Skeletal muscle tissue (tissue), 4 donors: ENCODE measurements around the gene ERC1. TPM values are rescaled to one million over a fixed set of nuclear protein-coding genes. Genes with fewer than 3 reads are reported as not detected.
"Not testable (repeated sequence)": the region's sequence is repeated elsewhere in the genome, so short reads cannot be mapped to it uniquely, and the experiment has no call there.

Experiments used
- H3K27ac ChIP-seq: one replicate; pipeline ENCODE4 v1.7.0; 2013; ENCODE audit warnings: mild to moderate bottlenecking, low read depth, low read length, inconsistent platforms
- H3K27me3 ChIP-seq, 3 donors: one replicate each; pipeline ENCODE4 v1.7.0; 2013; ENCODE audit warnings: low read length in 3 of 3; ENCODE audit not compliant: control insufficient read depth in 3 of 3, insufficient read depth in 3 of 3
- H3K36me3 ChIP-seq, 3 donors: one replicate each; pipeline ENCODE4 v1.7.0; 2013; ENCODE audit warnings: low read length in 3 of 3; ENCODE audit not compliant: control insufficient read depth in 3 of 3, insufficient read depth in 3 of 3
- H3K4me1 ChIP-seq, 3 donors: one replicate each; pipeline ENCODE4 v1.7.0; 2013; ENCODE audit warnings: low read length in 3 of 3, mild to moderate bottlenecking in 3 of 3; ENCODE audit not compliant: control insufficient read depth in 3 of 3, insufficient read depth in 3 of 3
- H3K4me3 ChIP-seq, 3 donors: one replicate each; pipeline ENCODE4 v1.7.0; 2013; ENCODE audit warnings: low read length in 3 of 3
- H3K9ac ChIP-seq, 3 donors: one replicate each; pipeline ENCODE4 v1.7.0; 2013; ENCODE audit warnings: low read length in 3 of 3, mild to moderate bottlenecking in 3 of 3, moderate library complexity in 2 of 3, low read depth in 1 of 3
- H3K9me3 ChIP-seq, 3 donors: one replicate each; pipeline ENCODE4 v1.7.0; 2013; ENCODE audit warnings: low read length in 3 of 3; ENCODE audit not compliant: control insufficient read depth in 3 of 3
- total RNA-seq: library from RNA; depleted of rRNA; stranded (reverse); fragments of >200 nt; gene quantifications from one replicate; pipeline ENCODE4 v1.2.3, GENCODE V29; 2014
- donor health status: Osteomylitis.

ERC1 gene
- total RNA-seq, 1 donor from 2014 or later = 56.9 TPM

DNA sequence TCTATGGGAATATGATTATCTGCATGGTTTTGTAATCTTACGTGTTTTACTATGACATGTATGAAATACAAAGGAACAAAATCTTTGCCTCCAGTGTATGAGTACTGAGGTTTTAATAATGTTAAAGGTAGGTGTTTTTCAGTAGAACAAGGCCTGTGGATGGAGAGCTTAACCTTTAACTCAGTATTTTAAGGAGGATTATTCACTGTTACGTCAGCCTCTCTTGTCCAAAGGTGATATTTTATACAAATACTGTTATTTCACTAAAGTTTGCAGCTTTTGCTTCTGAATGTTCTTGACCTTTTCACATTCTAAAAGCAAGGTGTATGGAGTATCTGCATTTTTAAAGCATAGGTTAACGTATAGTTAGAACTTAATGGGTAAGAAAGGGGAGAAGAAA is 195.3 kb downstream of the ERC1 start:
- Histone ChIP-seq H3K4me3 (no peak overlapping the region), H3K27ac (no peak overlapping the region), H3K9ac (no peak overlapping the region), H3K9me3 (no peaks in the 10 kb centered on the region), H3K27me3 (no peaks in the 10 kb centered on the region), H3K36me3 (peaks cover 0 to 5% (median 4%) of the 10 kb centered on the region in 3 donors), H3K4me1 (no peaks in the 10 kb centered on the region)

DNA sequence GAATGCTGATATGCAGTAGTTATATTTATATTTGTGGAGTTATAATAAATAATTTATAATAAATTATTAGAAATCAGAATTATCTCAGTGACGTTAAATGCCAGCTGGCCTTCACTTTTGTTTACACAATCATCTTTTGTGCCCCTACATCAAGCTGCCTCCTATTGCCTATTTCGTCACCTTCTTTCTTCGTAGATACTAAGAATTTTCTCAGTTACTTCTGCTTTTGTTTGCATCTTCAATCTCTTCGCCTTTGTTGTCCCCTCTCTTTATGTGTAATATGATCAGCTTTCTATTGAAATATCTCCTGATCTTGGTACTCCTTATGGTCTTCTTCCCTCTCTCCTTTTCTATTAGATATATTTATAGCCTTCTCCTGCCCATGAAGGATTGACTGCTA is 197.0 kb downstream of the ERC1 start:
- Histone ChIP-seq H3K36me3 (peaks cover 0 to 5% (median 4%) of the 10 kb centered on the region in 3 donors), H3K9ac (no peak overlapping the region), H3K27me3 (no peaks in the 10 kb centered on the region), H3K4me3 (no peak overlapping the region), H3K27ac (no peak overlapping the region), H3K4me1 (no peaks in the 10 kb centered on the region), H3K9me3 (no peaks in the 10 kb centered on the region)

DNA sequence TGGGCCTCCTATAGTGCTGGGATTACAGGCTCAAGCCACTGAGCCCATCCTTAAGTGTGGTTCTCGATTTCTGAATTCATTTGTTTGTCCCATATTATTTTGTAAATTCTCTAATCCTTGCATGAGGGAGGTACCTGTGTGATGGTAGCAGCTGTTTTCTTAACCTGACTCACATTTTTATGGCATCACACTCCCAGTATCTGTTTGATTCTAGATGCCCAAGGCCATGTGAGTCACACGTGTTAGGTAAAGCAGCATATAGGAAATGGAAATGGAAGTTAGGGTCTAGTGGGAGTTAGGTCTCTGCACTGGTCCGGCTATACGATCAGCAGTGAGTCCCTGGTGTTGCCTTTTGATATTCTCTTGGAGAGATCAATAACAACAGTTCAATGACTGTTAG is 198.1 kb downstream of the ERC1 start:
- H3K36me3 ChIP-seq = peaks cover 0 to 5% (median 4%) of the 10 kb centered on the region in 3 donors
- no peak overlapping the region for H3K27ac ChIP-seq
- H3K27me3 ChIP-seq = no peaks in the 10 kb centered on the region

DNA sequence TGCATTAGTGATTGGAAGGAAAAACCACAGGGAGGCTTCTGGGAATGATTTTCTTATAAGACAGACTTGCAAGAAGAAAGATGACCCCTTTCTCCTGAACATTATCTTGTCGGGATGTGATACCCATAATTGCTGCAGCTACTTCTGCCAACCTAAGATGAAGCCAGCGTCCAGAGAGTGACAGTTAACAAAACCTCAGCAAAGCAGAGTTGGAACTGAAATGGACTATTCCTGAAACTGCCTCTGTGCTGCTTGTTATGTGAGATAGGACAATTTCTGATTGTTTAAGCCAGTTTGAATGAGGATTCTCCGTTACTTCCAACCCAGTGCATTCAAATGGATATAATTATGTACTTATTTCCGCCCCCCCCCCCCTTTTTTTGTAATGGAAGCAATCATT is 204.5 kb downstream of the ERC1 start:
- Histone ChIP-seq H3K4me1 (no peaks in the 10 kb centered on the region), H3K36me3 (peaks cover 0 to 7% (median 0%) of the 10 kb centered on the region in 3 donors), H3K9me3 (no peaks in the 10 kb centered on the region), H3K27me3 (no peaks in the 10 kb centered on the region), H3K4me3 (no peak overlapping the region), H3K9ac (no peak overlapping the region), H3K27ac (no peak overlapping the region)

More for the DNA sequence above, 198.1 kb downstream of the ERC1 start:
- no peak overlapping the region for H3K9ac ChIP-seq
- H3K4me1 ChIP-seq = no peaks in the 10 kb centered on the region
- H3K4me3 ChIP-seq = no peak overlapping the region
- H3K9me3 ChIP-seq = no peaks in the 10 kb centered on the region

DNA sequence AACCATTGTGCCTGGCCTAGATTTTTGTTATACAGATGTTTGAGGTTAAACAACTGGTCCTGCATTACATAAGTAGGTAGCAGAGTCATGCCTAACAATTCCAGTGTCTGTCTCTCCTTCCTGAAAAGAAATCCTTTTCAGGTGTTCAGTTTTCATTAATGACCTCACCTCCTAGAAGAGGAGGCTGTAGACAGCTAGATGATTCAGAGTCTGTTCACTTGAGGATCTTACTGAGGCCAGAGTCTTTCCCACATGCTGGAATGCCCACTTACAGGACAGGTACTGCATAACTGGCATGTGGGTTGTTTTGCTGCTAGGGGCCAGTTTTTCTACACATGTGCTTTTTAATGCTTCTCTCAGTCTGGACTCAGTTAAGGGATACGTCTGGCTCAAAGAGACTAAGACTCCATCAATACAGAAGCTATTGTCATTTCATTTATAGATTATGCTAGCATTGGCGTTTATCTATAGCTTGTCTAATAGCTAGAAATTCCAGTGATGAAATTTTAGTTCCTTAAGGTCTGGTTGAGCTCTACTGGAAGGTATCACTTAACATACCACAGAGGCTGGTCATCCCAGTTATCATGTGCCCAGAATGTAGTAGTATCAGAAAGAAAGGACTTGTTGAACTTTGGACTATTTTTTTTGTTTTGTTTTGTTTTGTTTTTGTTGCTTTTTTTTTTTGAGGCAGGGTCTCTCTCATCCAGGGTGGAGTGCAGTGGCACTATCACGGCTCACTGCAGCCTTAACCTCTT is 206.4 kb downstream of the ERC1 start:
- H3K36me3 ChIP-seq = peaks cover 0 to 5% (median 0%) of the 10 kb centered on the region in 3 donors
- no peaks in the 10 kb centered on the region for H3K4me1 ChIP-seq
- no peaks in the 10 kb centered on the region for H3K27me3 ChIP-seq
- no peak overlapping the region for H3K9ac ChIP-seq
- H3K4me3 ChIP-seq = no peak overlapping the region
- no peaks in the 10 kb centered on the region for H3K9me3 ChIP-seq
- H3K27ac ChIP-seq = no peak overlapping the region

DNA sequence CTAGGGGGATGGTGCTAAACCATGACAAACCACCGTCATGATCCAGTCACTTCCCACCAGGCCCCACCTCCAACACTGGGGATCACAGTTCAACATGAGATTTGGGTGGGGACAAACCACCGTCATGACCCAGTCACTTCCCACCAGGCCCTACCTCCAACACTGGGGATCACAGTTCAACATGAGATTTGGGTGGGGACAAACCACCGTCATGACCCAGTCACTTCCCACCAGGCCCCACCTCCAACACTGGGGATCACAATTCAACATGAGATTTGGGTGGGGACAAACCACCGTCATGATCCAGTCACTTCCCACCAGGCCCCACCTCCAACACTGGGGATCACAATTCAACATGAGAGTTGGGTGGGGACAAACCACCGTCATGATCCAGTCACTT is 207.8 kb downstream of the ERC1 start:
- H3K27ac ChIP-seq, H3K9ac ChIP-seq, H3K36me3 ChIP-seq, H3K27me3 ChIP-seq, H3K4me1 ChIP-seq, H3K4me3 ChIP-seq, H3K9me3 ChIP-seq: not testable (repeated sequence)

DNA sequence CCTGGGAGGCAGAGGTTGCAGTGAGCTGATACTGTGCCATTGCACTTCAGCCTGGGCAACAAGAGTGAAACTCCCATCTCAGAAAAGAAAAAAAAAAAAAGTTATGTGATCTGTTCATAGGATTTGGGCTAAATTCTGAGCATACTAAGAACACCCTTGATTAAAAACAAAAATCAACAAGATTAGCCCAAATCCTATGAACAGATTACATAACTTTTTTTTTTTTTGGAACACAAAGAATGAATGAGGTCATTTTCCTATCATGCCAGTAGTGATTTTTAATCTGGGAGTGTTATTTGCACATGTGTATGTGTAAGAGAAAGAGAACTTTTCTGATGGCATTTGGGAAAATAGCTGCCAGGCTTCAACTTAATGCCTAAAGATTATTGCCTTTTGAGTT is 208.7 kb downstream of the ERC1 start:
- Histone ChIP-seq H3K4me3 (no peak overlapping the region), H3K4me1 (no peaks in the 10 kb centered on the region), H3K36me3 (peaks cover 0 to 5% (median 0%) of the 10 kb centered on the region in 3 donors), H3K9me3 (no peaks in the 10 kb centered on the region), H3K27ac (no peak overlapping the region), H3K9ac (no peak overlapping the region), H3K27me3 (no peaks in the 10 kb centered on the region)

DNA sequence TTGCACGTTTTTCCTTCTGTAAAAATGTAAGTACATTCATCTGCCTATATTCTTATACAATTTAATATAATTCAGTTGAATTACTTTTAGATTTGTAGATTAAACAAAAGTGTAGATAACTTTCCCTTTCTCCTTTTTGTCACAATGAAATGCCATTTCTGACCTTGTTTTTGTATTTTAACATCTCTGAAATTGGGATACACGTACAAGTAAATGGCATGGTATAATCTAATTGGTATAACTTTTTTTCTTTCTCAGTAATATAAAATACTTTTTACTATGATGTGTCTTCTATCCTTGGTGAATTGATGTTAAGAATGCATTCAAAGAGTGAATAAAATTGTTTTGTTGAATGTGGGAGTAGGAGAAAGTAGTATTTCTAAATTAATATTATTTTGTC is 210.0 kb downstream of the ERC1 start:
- Histone ChIP-seq H3K4me3 (no peak overlapping the region), H3K27ac (no peak overlapping the region), H3K36me3 (peaks cover 0 to 3% (median 0%) of the 10 kb centered on the region in 3 donors), H3K9me3 (no peaks in the 10 kb centered on the region), H3K9ac (no peak overlapping the region), H3K27me3 (no peaks in the 10 kb centered on the region), H3K4me1 (no peaks in the 10 kb centered on the region)

DNA sequence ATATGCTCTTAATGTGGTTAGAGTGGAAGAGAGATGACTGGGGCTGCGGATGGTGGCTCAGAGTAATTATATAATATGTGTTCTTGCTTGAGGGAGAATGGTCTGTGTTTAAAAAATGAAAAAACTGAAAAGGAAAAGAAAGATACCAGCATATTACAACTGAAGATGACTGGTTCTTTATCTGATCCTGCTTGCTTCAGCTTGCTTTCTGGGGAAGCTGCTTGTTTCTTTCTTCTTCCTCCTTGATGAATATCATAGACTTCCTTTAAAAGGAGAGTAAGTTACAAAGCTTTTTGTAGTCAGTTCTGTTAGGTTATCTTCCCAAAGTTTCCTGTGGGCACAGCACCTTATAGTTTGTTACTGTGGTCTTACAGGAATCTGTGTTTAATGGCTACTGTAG is 210.9 kb downstream of the ERC1 start:
- no peak overlapping the region for H3K4me3 ChIP-seq
- H3K4me1 ChIP-seq = no peaks in the 10 kb centered on the region
- H3K9me3 ChIP-seq = no peaks in the 10 kb centered on the region
- H3K9ac ChIP-seq = no peak overlapping the region
- H3K27ac ChIP-seq = no peak overlapping the region
- H3K36me3 ChIP-seq = peaks cover 0 to 3% (median 0%) of the 10 kb centered on the region in 3 donors
- no peaks in the 10 kb centered on the region for H3K27me3 ChIP-seq

DNA sequence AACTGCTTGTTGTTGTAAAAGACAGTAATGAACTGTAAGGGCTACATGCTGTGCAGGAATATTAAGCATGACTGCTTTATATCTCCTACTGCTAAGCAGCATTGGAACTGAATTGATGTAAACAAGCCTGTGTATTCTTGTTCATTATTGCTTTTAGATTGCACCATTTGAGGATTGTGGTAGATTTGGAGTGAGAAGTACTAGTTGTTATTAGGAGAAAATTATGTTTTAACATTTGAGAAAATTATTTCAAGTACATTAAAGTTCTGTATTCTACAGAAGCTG is 212.7 kb downstream of the ERC1 start:
- no peak overlapping the region for H3K9ac ChIP-seq
- H3K9me3 ChIP-seq = no peaks in the 10 kb centered on the region
- H3K27me3 ChIP-seq = no peaks in the 10 kb centered on the region
- H3K27ac ChIP-seq = no peak overlapping the region
- H3K4me3 ChIP-seq = no peak overlapping the region
- no peaks in the 10 kb centered on the region for H3K36me3 ChIP-seq
- no peaks in the 10 kb centered on the region for H3K4me1 ChIP-seq
